ENCODE results near the gene FAM209B.
"Not testable (repeated sequence)": the region's sequence is repeated elsewhere in the genome, so short reads cannot be mapped to it uniquely, and the experiment has no call there.

FAM209B gene

GRCh38 chr20:56540415-56540814 lies 7.4 kb downstream of the FAM209B start:
- peak; percentile 21 for DNase-seq (ENCODE audit: low read depth)

GRCh38 chr20:56542489-56543030 lies 9.5 kb downstream of the FAM209B start:
- DNase-seq (ENCODE audit: low read depth), result no peak

GRCh38 chr20:56551571-56551970 lies 18.5 kb downstream of the FAM209B start:
- no peak for DNase-seq (ENCODE audit: low read depth)

GRCh38 chr20:56552911-56553629 lies 20.0 kb downstream of the FAM209B start:
- no peak for DNase-seq (ENCODE audit: low read depth)

- DNase-seq (ENCODE audit: low read depth), result peak; percentile 98
These were observed 21.8 kb downstream of the FAM209B start for GRCh38 chr20:56554869-56555268.

- no peak for DNase-seq (ENCODE audit: low read depth)
These were observed 25.9 kb downstream of the FAM209B start for GRCh38 chr20:56558968-56559367.

- not testable (repeated sequence) for DNase-seq (ENCODE audit: low read depth)
These were observed 31.5 kb downstream of the FAM209B start for GRCh38 chr20:56564526-56564925.

GRCh38 chr20:56565511-56565910 lies 32.5 kb downstream of the FAM209B start:
- DNase-seq (ENCODE audit: low read depth), result no peak

- DNase-seq (ENCODE audit: low read depth), result no peak
These were observed 33.6 kb downstream of the FAM209B start for GRCh38 chr20:56566621-56567020.

GRCh38 chr20:56570832-56571231 lies 37.8 kb downstream of the FAM209B start:
- DNase-seq (ENCODE audit: low read depth), result no peak

- DNase-seq (ENCODE audit: low read depth), result peak; percentile 28
These were observed 39.1 kb downstream of the FAM209B start for GRCh38 chr20:56572172-56572571.

GRCh38 chr20:56573986-56574385 lies 40.9 kb downstream of the FAM209B start:
- no peak for DNase-seq (ENCODE audit: low read depth)

- DNase-seq (ENCODE audit: low read depth), result peak; percentile 26
These were observed 41.6 kb downstream of the FAM209B start for GRCh38 chr20:56574531-56575142.

- no peak for DNase-seq (ENCODE audit: low read depth)
These were observed 42.1 kb downstream of the FAM209B start for GRCh38 chr20:56575157-56575556.

GRCh38 chr20:56575961-56576360 lies 42.9 kb downstream of the FAM209B start:
- DNase-seq (ENCODE audit: low read depth), result no peak

- DNase-seq (ENCODE audit: low read depth), result no peak
These were observed 46.3 kb downstream of the FAM209B start for GRCh38 chr20:56579301-56579710.

- no peak for DNase-seq (ENCODE audit: low read depth)
These were observed 47.2 kb downstream of the FAM209B start for GRCh38 chr20:56580226-56580625.

GRCh38 chr20:56581701-56582100 lies 48.7 kb downstream of the FAM209B start:
- DNase-seq (ENCODE audit: low read depth), result no peak

- DNase-seq (ENCODE audit: low read depth), result no peak
These were observed 49.5 kb downstream of the FAM209B start for GRCh38 chr20:56582542-56582941.

- DNase-seq (ENCODE audit: low read depth), result no peak
These were observed 51.9 kb downstream of the FAM209B start for GRCh38 chr20:56584916-56585315.
